Measurements from ENCODE around the gene ZNF273. TPM values are rescaled to one million over a fixed set of nuclear protein-coding genes. Genes with fewer than 3 reads are reported as not detected.
A peak's percentile ranks its signal among the peaks of the same experiment; 100 is the strongest.
"Not testable (repeated sequence)": the region's sequence is repeated elsewhere in the genome, so short reads cannot be mapped to it uniquely, and the experiment has no call there.

Gene ZNF273
- total RNA-seq, 4 donors from 2014 or later = 2.7 to 8.3 (median 3.4) TPM

- H3K9me3 ChIP-seq = no peaks in the 10 kb centered on the region
- H3K27ac ChIP-seq (replicated peaks in 1 of 4) = no peak overlapping the region
- intact Hi-C loops (cut with DNase I) = no loop called here
- peak overlapping the region in 3 of 4 donors; percentile 47 to 49 (median 47) for H3K4me3 ChIP-seq
- WGBS = 42% methylated on average over 5 of the region's 5 CpGs
- peaks cover 0 to 40% (median 17%) of the 10 kb centered on the region in 4 donors for H3K27me3 ChIP-seq
- TF ChIP-seq POLR2AphosphoS5 (IDR thresholded peaks at IDR 0.05) (no peak), POLR2A (IDR thresholded peaks at IDR 0.05; ENCODE audit: low read depth) (no peak), CTCF (IDR thresholded peaks at IDR 0.05) (no peak), EP300 (IDR thresholded peaks at IDR 0.05) (no peak)
- H3K4me1 ChIP-seq = peaks cover 9 to 14% (median 12%) of the 10 kb centered on the region in 4 donors
- H3K36me3 ChIP-seq = no peaks in the 10 kb centered on the region
- DNase-seq (ENCODE audit: extremely low spot score) = no peak
These were observed 43.7 kb downstream of the ZNF273 start for GRCh38 chr7:64946772-64947171.

- DNase-seq (ENCODE audit: extremely low spot score) = no peak
- 0% methylated on average over 16 of the region's 59 CpGs for WGBS
- TF ChIP-seq POLR2AphosphoS5 (IDR thresholded peaks at IDR 0.05) = no peak
- TF ChIP-seq EP300 (IDR thresholded peaks at IDR 0.05) = no peak
- no peak for TF ChIP-seq POLR2A (IDR thresholded peaks at IDR 0.05; ENCODE audit: low read depth)
- TF ChIP-seq CTCF (IDR thresholded peaks at IDR 0.05) = no peak
- no peaks in the 10 kb centered on the region for H3K9me3 ChIP-seq
- H3K4me3 ChIP-seq = peak overlapping the region; percentile 47 to 56 (median 48)
- H3K4me1 ChIP-seq = peaks cover 9 to 14% (median 12%) of the 10 kb centered on the region in 4 donors
- H3K36me3 ChIP-seq = no peaks in the 10 kb centered on the region
- no peak overlapping the region for H3K27ac ChIP-seq (replicated peaks in 1 of 4)
- intact Hi-C loops (cut with DNase I) = no loop called here
- H3K27me3 ChIP-seq = peaks cover 0 to 40% (median 17%) of the 10 kb centered on the region in 4 donors
These were observed 44.4 kb downstream of the ZNF273 start for GRCh38 chr7:64947252-64948000.

GRCh38 chr7:64948774-64949173 lies 45.7 kb downstream of the ZNF273 start:
- intact Hi-C loops (cut with DNase I) = not testable (repeated sequence)

GRCh38 chr7:64950673-64951072 lies 47.6 kb downstream of the ZNF273 start:
- Histone ChIP-seq H3K4me1 (peaks cover 9 to 14% (median 12%) of the 10 kb centered on the region in 4 donors), H3K27me3 (peaks cover 0 to 31% (median 17%) of the 10 kb centered on the region in 4 donors)
- not testable (repeated sequence) for H3K27ac ChIP-seq (replicated peaks in 1 of 4); H3K9me3 ChIP-seq; H3K36me3 ChIP-seq; DNase-seq (ENCODE audit: extremely low spot score); H3K4me3 ChIP-seq
- WGBS = 48% methylated on average over 9 of the region's 9 CpGs
- intact Hi-C loops (cut with DNase I) = loop anchor here (10.0 kb wide), 1 partner anchor 354 kb away; no protein-coding TSS in a partner anchor

More at GRCh38 chr7:64948774-64949173, 45.7 kb downstream of the ZNF273 start:
- H3K27ac ChIP-seq (replicated peaks in 1 of 4); DNase-seq (ENCODE audit: extremely low spot score); H3K4me3 ChIP-seq; H3K9me3 ChIP-seq; H3K36me3 ChIP-seq: not testable (repeated sequence)
- H3K4me1 ChIP-seq = peaks cover 9 to 14% (median 12%) of the 10 kb centered on the region in 4 donors
- 93% methylated on average over 1 of the region's 1 CpG for WGBS
- H3K27me3 ChIP-seq = peaks cover 0 to 36% (median 17%) of the 10 kb centered on the region in 4 donors

- peaks cover 9 to 14% (median 12%) of the 10 kb centered on the region in 4 donors for H3K4me1 ChIP-seq
- TF ChIP-seq EP300 (IDR thresholded peaks at IDR 0.05) (no peak), POLR2A (IDR thresholded peaks at IDR 0.05; ENCODE audit: low read depth) (no peak), CTCF (IDR thresholded peaks at IDR 0.05) (peak; percentile 81 to 88 (median 83)), POLR2AphosphoS5 (IDR thresholded peaks at IDR 0.05) (peak in 1 of 2 donors; percentile 7)
- intact Hi-C loops (cut with DNase I) = loop anchor here (10.0 kb wide), 1 partner anchor 353 kb away; no protein-coding TSS in a partner anchor
- no peaks in the 10 kb centered on the region for H3K9me3 ChIP-seq
- DNase-seq (ENCODE audit: extremely low spot score) = no peak
- peaks cover 0 to 24% (median 17%) of the 10 kb centered on the region in 4 donors for H3K27me3 ChIP-seq
- no peak overlapping the region for H3K4me3 ChIP-seq
- no peaks in the 10 kb centered on the region for H3K36me3 ChIP-seq
- 3% methylated on average over 1 of the region's 1 CpG for WGBS
- H3K27ac ChIP-seq (replicated peaks in 1 of 4) = no peak overlapping the region
These were observed 48.3 kb downstream of the ZNF273 start for GRCh38 chr7:64951250-64951848.
